SK-N-MC (cell line): ENCODE data around the gene RFPL1.

ENCODE experiments used
- EZH2 ChIP-seq: fragments of 200-600 bp; sonication (generic); IDR thresholded peaks from one replicate; pipeline ENCODE4 v1.6.1; 2017; ENCODE audit warnings: antibody characterized with exemption
- FOXP2 ChIP-seq: optimal IDR thresholded peaks from 2 replicates; pipeline ENCODE3; 2011; ENCODE audit warnings: mild to moderate bottlenecking, moderate library complexity; ENCODE audit not compliant: insufficient read depth; ENCODE audit errors: extremely low read length, control extremely low read depth
- POLR2AphosphoS5 ChIP-seq: IDR thresholded peaks from 2 replicates; pipeline ENCODE4 v1.6.1; 2012; ENCODE audit warnings: mild to moderate bottlenecking, low read depth, low read length, borderline replicate concordance

GRCh38 chr22:29481265-29482000 is 43.0 kb downstream of the RFPL1 start:
- no peak for TF ChIP-seq EZH2
- TF ChIP-seq POLR2AphosphoS5: no peak
- TF ChIP-seq FOXP2: no peak
